Epithelial cell of esophagus (primary cell): ENCODE measurements around the gene SLC44A1.

Experiments
- DNase-seq: peaks from one replicate; pipeline ENCODE4 v3.0.0; 2010; ENCODE audit warnings: low read depth
- H3K4me3 ChIP-seq: 2 replicates; pipeline ENCODE4 v1.5.1; 2011; ENCODE audit warnings: mild to moderate bottlenecking, low read length, control low read depth
- TF ChIP-seq, protein P1 (sequence below): IDR thresholded peaks from 2 replicates; pipeline ENCODE4 v1.5.1; 2011; ENCODE audit warnings: low read depth, mild to moderate bottlenecking, low read length, control low read depth, inconsistent platforms; ENCODE audit not compliant: insufficient read depth; ENCODE audit errors: missing control alignments

SLC44A1 gene

DNA sequence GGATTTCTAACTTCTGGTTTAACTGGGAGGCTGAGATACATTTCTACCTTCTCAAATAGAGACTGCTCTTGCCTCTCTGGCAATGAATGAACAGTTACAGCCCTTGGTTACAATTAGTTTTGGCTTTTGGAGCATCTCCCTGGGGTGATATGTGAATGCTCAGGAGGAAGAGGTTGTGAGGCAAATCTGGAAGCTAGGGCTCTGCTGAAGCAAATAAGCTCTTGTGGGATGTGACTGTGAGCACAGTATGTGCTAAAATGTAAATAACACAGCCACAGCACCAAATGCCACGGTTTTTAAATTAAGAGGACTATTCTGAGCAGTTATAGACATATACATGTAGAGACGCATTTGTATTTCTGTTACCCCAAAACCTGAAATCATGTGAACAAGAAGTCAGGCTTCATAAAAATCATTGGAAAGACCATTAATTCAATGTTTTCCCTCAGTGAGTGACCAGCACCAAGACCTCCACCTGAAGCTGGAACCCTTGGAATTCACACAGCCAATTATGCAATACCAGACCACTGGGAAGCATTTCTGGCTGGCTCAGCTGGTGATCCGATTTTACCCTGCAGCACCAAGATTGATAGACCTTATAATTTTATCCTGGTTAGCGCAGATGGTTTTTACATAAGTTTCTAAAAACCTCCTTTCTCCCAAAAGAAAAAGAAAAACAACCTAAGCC lies 3.0 kb upstream of the SLC44A1 start:
- H3K4me3 ChIP-seq: no peak overlapping the region
- no peak for DNase-seq
- TF ChIP-seq, protein P1, sequence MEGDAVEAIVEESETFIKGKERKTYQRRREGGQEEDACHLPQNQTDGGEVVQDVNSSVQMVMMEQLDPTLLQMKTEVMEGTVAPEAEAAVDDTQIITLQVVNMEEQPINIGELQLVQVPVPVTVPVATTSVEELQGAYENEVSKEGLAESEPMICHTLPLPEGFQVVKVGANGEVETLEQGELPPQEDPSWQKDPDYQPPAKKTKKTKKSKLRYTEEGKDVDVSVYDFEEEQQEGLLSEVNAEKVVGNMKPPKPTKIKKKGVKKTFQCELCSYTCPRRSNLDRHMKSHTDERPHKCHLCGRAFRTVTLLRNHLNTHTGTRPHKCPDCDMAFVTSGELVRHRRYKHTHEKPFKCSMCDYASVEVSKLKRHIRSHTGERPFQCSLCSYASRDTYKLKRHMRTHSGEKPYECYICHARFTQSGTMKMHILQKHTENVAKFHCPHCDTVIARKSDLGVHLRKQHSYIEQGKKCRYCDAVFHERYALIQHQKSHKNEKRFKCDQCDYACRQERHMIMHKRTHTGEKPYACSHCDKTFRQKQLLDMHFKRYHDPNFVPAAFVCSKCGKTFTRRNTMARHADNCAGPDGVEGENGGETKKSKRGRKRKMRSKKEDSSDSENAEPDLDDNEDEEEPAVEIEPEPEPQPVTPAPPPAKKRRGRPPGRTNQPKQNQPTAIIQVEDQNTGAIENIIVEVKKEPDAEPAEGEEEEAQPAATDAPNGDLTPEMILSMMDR: no peak

DNA sequence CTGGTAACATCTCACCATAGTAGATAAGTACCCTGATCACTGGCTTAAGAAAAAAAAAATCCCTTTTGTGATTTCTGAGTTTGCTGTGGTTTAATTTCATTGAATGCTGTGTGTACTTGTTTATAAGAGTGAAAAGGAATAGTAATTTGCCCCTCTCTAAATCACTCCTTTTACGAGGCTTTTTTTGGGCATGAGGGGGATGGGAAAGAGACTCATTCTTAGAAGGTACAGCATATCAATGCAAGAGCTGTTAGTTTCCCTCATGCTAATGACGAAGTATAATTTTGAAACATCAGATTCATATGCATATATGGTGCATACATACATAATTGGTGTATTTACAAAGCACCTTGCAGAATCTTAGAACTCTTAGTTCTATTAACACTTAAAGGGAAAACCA lies 2.4 kb upstream of the SLC44A1 start:
- TF ChIP-seq, protein P1: no peak
- DNase-seq: no peak
- H3K4me3 ChIP-seq: no peak overlapping the region

DNA sequence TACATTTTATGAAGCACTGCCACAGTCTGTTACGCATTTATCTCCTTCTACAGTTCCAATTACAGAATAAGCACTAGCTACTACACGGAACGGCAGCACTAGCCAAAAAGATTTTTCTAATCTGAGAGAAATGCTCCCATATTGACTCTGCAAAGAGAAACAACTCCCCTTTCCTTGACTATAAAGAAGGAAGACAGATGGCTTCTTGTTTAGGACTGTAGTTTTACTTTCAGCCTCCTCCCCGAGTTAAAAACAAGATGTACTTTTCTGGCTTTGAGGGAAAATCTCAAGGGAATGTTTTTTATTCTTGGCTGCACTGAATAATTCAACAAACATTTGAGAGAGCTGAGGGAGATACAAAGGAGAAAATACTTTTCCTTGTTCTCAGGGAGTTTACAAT lies 1.9 kb upstream of the SLC44A1 start:
- TF ChIP-seq, protein P1: no peak
- H3K4me3 ChIP-seq: no peak overlapping the region
- no peak for DNase-seq

DNA sequence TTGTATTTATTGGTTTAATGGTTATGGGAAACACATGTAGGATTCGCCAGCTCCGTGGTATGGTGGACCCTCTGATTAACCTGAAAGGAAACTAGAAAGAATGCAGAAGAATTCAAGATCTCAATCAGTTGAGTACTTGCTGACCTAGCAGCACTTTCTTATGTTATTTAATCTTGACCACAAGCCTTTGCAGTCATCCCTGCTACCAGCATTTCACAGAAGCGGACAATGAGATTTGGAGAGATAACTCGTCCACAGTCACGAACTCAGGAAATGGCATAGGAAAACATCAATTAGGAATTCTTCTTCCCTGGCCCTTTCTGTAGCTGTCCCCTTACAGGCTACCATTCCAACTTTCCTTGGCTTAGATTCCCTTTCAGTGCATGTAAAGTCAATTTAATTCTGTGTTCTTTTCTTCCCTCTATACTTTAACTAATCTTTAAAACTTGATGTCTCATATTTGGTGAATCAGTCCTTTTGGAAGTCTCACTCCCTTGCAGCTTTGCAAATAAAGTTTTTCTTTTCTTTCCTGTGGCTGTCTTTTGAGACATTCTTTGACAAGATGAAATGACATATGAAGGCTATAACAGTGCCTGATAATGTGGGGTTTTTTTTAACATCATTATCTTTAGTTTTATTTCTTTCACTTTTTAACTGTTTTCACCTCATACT lies 1.3 kb upstream of the SLC44A1 start:
- TF ChIP-seq, protein P1: no peak
- H3K4me3 ChIP-seq: no peak overlapping the region
- DNase-seq: no peak

DNA sequence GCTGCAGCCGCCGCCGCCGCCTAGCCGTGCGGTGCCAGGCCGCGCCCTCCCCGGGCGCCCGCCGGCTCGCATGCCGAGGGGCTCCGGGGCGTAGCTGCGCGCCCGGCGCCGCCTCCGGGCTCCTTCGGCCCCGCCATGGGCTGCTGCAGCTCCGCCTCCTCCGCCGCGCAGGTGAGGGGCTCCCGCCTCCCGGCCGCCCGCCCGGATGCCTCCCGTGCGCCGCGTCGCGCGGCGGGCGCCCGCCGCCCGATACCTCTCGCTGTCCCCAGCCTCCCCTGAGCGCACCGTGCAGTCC lies 230 bp downstream of the SLC44A1 start:
- TF ChIP-seq, protein P1: no peak
- H3K4me3 ChIP-seq: peak overlapping the region; percentile 82
- DNase-seq: no peak

DNA sequence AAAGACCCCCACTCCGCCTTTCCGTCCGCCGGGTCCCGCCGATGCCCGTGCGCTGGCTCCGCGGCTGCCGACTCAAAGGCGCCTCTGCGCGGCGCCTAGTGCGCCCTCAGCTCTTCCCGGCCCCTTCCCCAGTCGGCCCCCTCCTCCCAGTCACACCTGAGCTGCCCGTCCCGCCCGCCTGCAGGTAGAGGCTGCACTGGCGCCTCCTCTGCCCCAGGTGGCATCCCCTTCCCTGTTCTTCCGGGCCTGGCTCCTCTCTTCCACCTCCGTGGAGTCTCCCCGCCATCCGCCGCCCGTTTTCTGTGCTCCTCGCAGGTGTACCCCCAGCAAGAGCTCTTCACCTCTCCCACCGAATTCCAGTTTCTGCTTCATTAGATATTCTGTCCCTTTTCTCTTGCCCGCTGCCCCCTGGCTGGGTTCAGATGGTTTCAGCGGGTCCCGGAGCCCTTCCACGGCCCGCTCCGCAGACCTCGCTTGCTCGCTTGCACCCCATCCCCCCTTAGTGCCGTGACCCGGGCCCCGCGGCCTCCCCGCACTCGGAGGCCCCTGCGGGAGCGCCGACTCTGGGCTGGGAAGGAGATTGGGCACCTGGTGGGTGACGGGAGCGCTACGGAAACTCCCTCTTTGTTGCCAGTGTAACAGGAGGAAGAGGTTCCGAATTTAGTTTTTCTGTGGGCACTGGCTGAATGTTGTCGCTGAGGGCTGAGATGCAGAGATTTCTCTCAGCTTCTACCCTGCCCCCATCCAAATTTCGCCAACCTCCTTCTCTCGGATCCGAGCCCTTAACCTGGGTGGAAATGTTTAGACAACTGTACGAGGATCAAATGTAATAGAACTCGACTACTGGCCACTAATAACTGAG lies 809 bp downstream of the SLC44A1 start:
- TF ChIP-seq, protein P1: peak; percentile 51
- peak; percentile 74 for DNase-seq
- peak overlapping the region; percentile 82 for H3K4me3 ChIP-seq
